ENCODE measurements around the gene NEK7.

NEK7 gene

GRCh38 chr1:198330982-198331615 is 174.3 kb downstream of the NEK7 start:
- Histone ChIP-seq H2AFZ (ENCODE audit: low read length) (no peak overlapping the region), H3K4me3 (ENCODE audit: low read depth, low read length, poor library complexity, severe bottlenecking) (no peak overlapping the region), H3K9me3 (ENCODE audit: low read length) (no peaks in the 10 kb centered on the region), H3K36me3 (ENCODE audit: insufficient read depth, low read length) (no peaks in the 10 kb centered on the region), H3K4me2 (ENCODE audit: low read length) (no peak overlapping the region), H3F3A (ENCODE audit: insufficient read depth, low read length) (no peaks in the 10 kb centered on the region), H3K4me1 (ENCODE audit: insufficient read depth, low read length, severe bottlenecking) (no peaks in the 10 kb centered on the region), H3K9ac (ENCODE audit: low read length) (no peak overlapping the region), H4K20me1 (ENCODE audit: insufficient read depth, low read length) (no peaks in the 10 kb centered on the region), H3K9me2 (ENCODE audit: low read depth, low read length) (no peaks in the 10 kb centered on the region), H3K27me3 (ENCODE audit: insufficient read depth, low read length) (no peaks in the 10 kb centered on the region), H3K27ac (ENCODE audit: low read depth, low read length, poor library complexity, severe bottlenecking) (no peak overlapping the region), H3K79me2 (ENCODE audit: insufficient read depth, low read length) (no peaks in the 10 kb centered on the region)
- no peak for TF ChIP-seq EZH2 (IDR thresholded peaks at IDR 0.05; ENCODE audit: borderline replicate concordance, low read length)
- TF ChIP-seq CTCF (IDR thresholded peaks at IDR 0.05; ENCODE audit: low read length) = no peak

GRCh38 chr1:198333744-198334143 is 176.9 kb downstream of the NEK7 start:
- Histone ChIP-seq H3K4me2 (ENCODE audit: low read length) (no peak overlapping the region), H3K27ac (ENCODE audit: low read depth, low read length, poor library complexity, severe bottlenecking) (no peak overlapping the region), H3K27me3 (ENCODE audit: insufficient read depth, low read length) (no peaks in the 10 kb centered on the region), H3K4me1 (ENCODE audit: insufficient read depth, low read length, severe bottlenecking) (no peaks in the 10 kb centered on the region), H3K36me3 (ENCODE audit: insufficient read depth, low read length) (no peaks in the 10 kb centered on the region), H2AFZ (ENCODE audit: low read length) (no peak overlapping the region), H3F3A (ENCODE audit: insufficient read depth, low read length) (no peaks in the 10 kb centered on the region), H3K4me3 (ENCODE audit: low read depth, low read length, poor library complexity, severe bottlenecking) (no peak overlapping the region), H3K9ac (ENCODE audit: low read length) (no peak overlapping the region), H3K9me2 (ENCODE audit: low read depth, low read length) (no peaks in the 10 kb centered on the region), H3K79me2 (ENCODE audit: insufficient read depth, low read length) (no peaks in the 10 kb centered on the region), H3K9me3 (ENCODE audit: low read length) (no peaks in the 10 kb centered on the region), H4K20me1 (ENCODE audit: insufficient read depth, low read length) (no peaks in the 10 kb centered on the region)
- TF ChIP-seq EZH2 (IDR thresholded peaks at IDR 0.05; ENCODE audit: borderline replicate concordance, low read length) (no peak), CTCF (IDR thresholded peaks at IDR 0.05; ENCODE audit: low read length) (no peak)

GRCh38 chr1:198335663-198336062 is 178.9 kb downstream of the NEK7 start:
- H3K79me2 ChIP-seq (ENCODE audit: insufficient read depth, low read length) = no peaks in the 10 kb centered on the region
- H3K4me3 ChIP-seq (ENCODE audit: low read depth, low read length, poor library complexity, severe bottlenecking) = no peak overlapping the region
- H3K9me2 ChIP-seq (ENCODE audit: low read depth, low read length) = no peaks in the 10 kb centered on the region
- H3K27me3 ChIP-seq (ENCODE audit: insufficient read depth, low read length) = no peaks in the 10 kb centered on the region
- no peak overlapping the region for H3K4me2 ChIP-seq (ENCODE audit: low read length)
- H2AFZ ChIP-seq (ENCODE audit: low read length) = no peak overlapping the region
- H3K4me1 ChIP-seq (ENCODE audit: insufficient read depth, low read length, severe bottlenecking) = no peaks in the 10 kb centered on the region
- H3K9me3 ChIP-seq (ENCODE audit: low read length) = no peaks in the 10 kb centered on the region
- no peaks in the 10 kb centered on the region for H3F3A ChIP-seq (ENCODE audit: insufficient read depth, low read length)
- no peak overlapping the region for H3K27ac ChIP-seq (ENCODE audit: low read depth, low read length, poor library complexity, severe bottlenecking)
- no peaks in the 10 kb centered on the region for H3K36me3 ChIP-seq (ENCODE audit: insufficient read depth, low read length)
- H3K9ac ChIP-seq (ENCODE audit: low read length) = no peak overlapping the region
- no peaks in the 10 kb centered on the region for H4K20me1 ChIP-seq (ENCODE audit: insufficient read depth, low read length)
- TF ChIP-seq CTCF (IDR thresholded peaks at IDR 0.05; ENCODE audit: low read length) (no peak), EZH2 (IDR thresholded peaks at IDR 0.05; ENCODE audit: borderline replicate concordance, low read length) (no peak)

Measured in OCI-LY1 (cell line).